SK-N-MC (cell line): ENCODE data around the gene ELOVL7.

ENCODE experiments used
- EZH2 ChIP-seq: fragments of 200-600 bp; sonication (generic); IDR thresholded peaks from one replicate; pipeline ENCODE4 v1.6.1; 2017; ENCODE audit warnings: antibody characterized with exemption
- FOXP2 ChIP-seq: optimal IDR thresholded peaks from 2 replicates; pipeline ENCODE3; 2011; ENCODE audit warnings: mild to moderate bottlenecking, moderate library complexity; ENCODE audit not compliant: insufficient read depth; ENCODE audit errors: extremely low read length, control extremely low read depth
- POLR2AphosphoS5 ChIP-seq: IDR thresholded peaks from 2 replicates; pipeline ENCODE4 v1.6.1; 2012; ENCODE audit warnings: mild to moderate bottlenecking, low read depth, low read length, borderline replicate concordance

- TF ChIP-seq POLR2AphosphoS5: no peak
- TF ChIP-seq EZH2: no peak
- TF ChIP-seq FOXP2: no peak
These were observed 39.2 kb upstream of the ELOVL7 start for GRCh38 chr5:60883229-60883628.
